Cardiac muscle cell (in vitro differentiated cells and primary cell): ENCODE data around the gene CDC42EP3. TPM values are rescaled to one million over a fixed set of nuclear protein-coding genes. Genes with fewer than 3 reads are reported as not detected.

ENCODE experiments used
- DNase-seq, 2 donors: peaks; one replicate each; pipeline versions ENCODE4 v3.0.0 to v3.0.0-alpha.2; 2010 to 2017; ENCODE audit warnings: low read depth in 1 of 2, low spot score in 1 of 2
- H3K27ac ChIP-seq: fragments of 200-600 bp; sonication (generic); 2 replicates; pipeline ENCODE4 v1.5.1; 2016
- H3K27me3 ChIP-seq: fragments of 200-600 bp; sonication (generic); 2 replicates; pipeline ENCODE4 v1.6.0; 2016; ENCODE audit warnings: control low read depth
- H3K36me3 ChIP-seq: fragments of 200-600 bp; sonication (generic); 2 replicates; pipeline ENCODE4 v1.5.1; 2016; ENCODE audit warnings: control low read depth
- H3K4me1 ChIP-seq: fragments of 200-600 bp; sonication (generic); 2 replicates; pipeline ENCODE4 v1.8.1; 2017; ENCODE audit warnings: low read depth, mild to moderate bottlenecking, mixed run types
- H3K4me3 ChIP-seq: fragments of 200-600 bp; sonication (generic); 2 replicates; pipeline ENCODE4 v1.5.1; 2016; ENCODE audit warnings: mild to moderate bottlenecking
- H3K9me3 ChIP-seq: fragments of 200-600 bp; sonication (generic); 2 replicates; pipeline ENCODE4 v1.5.1; 2017; ENCODE audit warnings: low read depth, mild to moderate bottlenecking, control low read depth
- polyA plus RNA-seq: library from polyadenylated mRNA; unstranded; fragments of >200 nt; fragmentation: Nextera tagmentation; extraction: Ambion mirVana; gene quantifications from 2 replicates; pipeline ENCODE4 v1.2.1, GENCODE V29; 2016
- total RNA-seq: library from RNA; depleted of rRNA; stranded (reverse); fragments of >200 nt; gene quantifications from 2 replicates; pipeline ENCODE4 v1.2.3, GENCODE V29; 2016
- TF ChIP-seq, protein P1 (sequence below): IDR thresholded peaks from 2 replicates; pipeline ENCODE4 v1.5.1; 2012; ENCODE audit warnings: low read depth, mild to moderate bottlenecking, low read length

The CDC42EP3 gene
- total and polyA plus RNA-seq, 2 experiments from 2014 or later, result 36.2 to 56.7 TPM

DNA sequence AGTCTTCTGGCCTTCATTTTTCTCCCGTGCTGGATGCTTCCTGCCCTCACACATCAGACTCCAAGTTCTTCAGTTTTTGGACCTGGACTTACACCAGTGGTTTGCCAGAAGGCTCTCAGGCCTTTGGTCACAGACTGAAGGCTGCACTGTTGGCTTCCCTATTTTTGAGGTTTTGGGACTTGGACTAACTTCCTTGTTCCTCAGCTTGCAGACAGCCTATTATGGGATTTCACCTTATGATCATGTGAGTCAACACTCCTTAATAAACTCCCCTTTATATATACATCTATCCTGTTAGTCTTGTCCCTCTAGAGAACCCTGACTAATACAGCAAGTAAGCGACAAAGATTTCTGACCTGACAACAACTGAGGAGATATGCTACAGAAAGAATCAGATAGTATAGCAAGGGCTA, 7.2 kb downstream of the CDC42EP3 start:
- H3K4me3 ChIP-seq, result no peak overlapping the region
- no peak for DNase-seq
- no peaks in the 10 kb centered on the region for H3K27me3 ChIP-seq
- no peak overlapping the region for H3K27ac ChIP-seq
- TF ChIP-seq, protein P1, sequence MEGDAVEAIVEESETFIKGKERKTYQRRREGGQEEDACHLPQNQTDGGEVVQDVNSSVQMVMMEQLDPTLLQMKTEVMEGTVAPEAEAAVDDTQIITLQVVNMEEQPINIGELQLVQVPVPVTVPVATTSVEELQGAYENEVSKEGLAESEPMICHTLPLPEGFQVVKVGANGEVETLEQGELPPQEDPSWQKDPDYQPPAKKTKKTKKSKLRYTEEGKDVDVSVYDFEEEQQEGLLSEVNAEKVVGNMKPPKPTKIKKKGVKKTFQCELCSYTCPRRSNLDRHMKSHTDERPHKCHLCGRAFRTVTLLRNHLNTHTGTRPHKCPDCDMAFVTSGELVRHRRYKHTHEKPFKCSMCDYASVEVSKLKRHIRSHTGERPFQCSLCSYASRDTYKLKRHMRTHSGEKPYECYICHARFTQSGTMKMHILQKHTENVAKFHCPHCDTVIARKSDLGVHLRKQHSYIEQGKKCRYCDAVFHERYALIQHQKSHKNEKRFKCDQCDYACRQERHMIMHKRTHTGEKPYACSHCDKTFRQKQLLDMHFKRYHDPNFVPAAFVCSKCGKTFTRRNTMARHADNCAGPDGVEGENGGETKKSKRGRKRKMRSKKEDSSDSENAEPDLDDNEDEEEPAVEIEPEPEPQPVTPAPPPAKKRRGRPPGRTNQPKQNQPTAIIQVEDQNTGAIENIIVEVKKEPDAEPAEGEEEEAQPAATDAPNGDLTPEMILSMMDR, result no peak
- H3K9me3 ChIP-seq, result no peaks in the 10 kb centered on the region
- peaks cover 61% of the 10 kb centered on the region for H3K4me1 ChIP-seq
- peaks cover 4% of the 10 kb centered on the region for H3K36me3 ChIP-seq

DNA sequence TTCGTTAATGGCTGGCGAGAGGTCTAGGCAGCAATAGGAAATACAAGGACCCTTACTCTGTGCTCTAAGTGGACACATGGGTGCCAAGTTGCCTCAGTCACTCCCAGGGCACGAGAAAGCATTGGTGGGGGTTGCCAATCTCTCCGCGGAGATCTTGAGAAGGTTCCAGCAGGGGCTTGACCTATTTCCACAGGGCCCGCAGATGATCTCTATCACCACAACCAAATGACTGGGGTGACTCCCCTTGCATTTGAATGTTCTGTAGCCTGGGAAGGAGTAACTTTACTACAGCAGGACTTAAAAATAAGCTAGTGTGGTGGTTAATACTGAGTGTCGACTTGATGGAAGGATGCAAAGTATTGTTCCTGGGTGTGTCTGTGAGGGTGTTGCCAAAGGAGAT, 8.1 kb downstream of the CDC42EP3 start:
- no peak overlapping the region for H3K27ac ChIP-seq
- H3K4me1 ChIP-seq, result peaks cover 61% of the 10 kb centered on the region
- no peak for DNase-seq
- no peaks in the 10 kb centered on the region for H3K27me3 ChIP-seq
- no peak overlapping the region for H3K4me3 ChIP-seq
- TF ChIP-seq, protein P1, result no peak
- no peaks in the 10 kb centered on the region for H3K9me3 ChIP-seq
- H3K36me3 ChIP-seq, result peaks cover 4% of the 10 kb centered on the region

GRCh38 chr2:37659723-37660122, 11.7 kb downstream of the CDC42EP3 start:
- H3K27ac ChIP-seq, result no peak overlapping the region
- no peak overlapping the region for H3K4me3 ChIP-seq
- TF ChIP-seq, protein P1, result no peak

DNA sequence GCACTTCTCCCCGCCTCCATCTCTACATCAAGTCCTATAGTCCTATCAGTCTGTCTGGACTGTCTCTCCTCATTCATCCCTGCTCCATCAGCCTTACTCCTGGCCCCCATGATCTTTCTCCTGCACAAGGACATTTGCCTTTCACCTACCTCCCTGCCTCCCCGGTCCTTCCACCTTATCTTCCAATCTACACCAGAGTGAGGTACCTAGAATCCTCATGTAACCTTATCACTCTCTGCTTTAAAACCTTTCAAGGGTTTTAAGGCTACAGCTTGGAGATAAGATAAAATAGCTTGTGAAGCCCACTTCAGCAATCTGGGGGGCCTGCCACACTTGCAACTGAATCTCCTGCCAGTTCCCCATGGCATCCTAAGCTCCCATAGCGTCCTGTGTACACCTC, 12.8 kb downstream of the CDC42EP3 start:
- no peak overlapping the region for H3K4me3 ChIP-seq
- no peak for DNase-seq
- peaks cover 4% of the 10 kb centered on the region for H3K36me3 ChIP-seq

More at GRCh38 chr2:37659723-37660122, 11.7 kb downstream of the CDC42EP3 start:
- H3K4me1 ChIP-seq, result peaks cover 62% of the 10 kb centered on the region
- no peaks in the 10 kb centered on the region for H3K9me3 ChIP-seq
- no peak for DNase-seq
- H3K36me3 ChIP-seq, result peaks cover 4% of the 10 kb centered on the region
- H3K27me3 ChIP-seq, result no peaks in the 10 kb centered on the region

DNA sequence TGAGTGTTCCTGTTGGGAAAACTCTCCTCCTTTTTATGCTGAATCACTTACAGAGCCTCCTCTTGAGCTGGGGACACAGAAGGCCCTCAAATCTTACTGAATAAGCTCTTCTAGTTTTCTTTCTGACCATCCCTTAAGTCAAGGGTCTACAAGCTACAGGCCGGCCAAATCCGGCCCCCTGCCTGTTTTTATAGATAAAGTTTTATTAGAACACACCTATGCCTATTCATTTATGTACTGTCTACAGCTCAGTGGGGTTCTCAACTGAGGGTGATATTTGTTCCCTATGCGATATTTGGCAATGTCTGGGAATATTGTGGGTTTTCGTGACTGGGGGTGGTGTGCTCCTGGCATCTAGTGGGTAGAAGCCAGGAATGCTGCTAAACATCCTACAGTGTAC, 14.0 kb downstream of the CDC42EP3 start:
- Histone ChIP-seq H3K4me3 (no peak overlapping the region), H3K9me3 (no peaks in the 10 kb centered on the region), H3K27ac (no peak overlapping the region), H3K36me3 (no peaks in the 10 kb centered on the region), H3K4me1 (peaks cover 82% of the 10 kb centered on the region), H3K27me3 (no peaks in the 10 kb centered on the region)
- TF ChIP-seq, protein P1, result no peak
- DNase-seq, result no peak

More for the DNA sequence above, 12.8 kb downstream of the CDC42EP3 start:
- TF ChIP-seq, protein P1, result no peak
- Histone ChIP-seq H3K9me3 (no peaks in the 10 kb centered on the region), H3K27me3 (no peaks in the 10 kb centered on the region), H3K27ac (no peak overlapping the region), H3K4me1 (peaks cover 72% of the 10 kb centered on the region)
